GM19397 (cell line): ENCODE data around the gene ACP4.
"Not testable (repeated sequence)": the region's sequence is repeated elsewhere in the genome, so short reads cannot be mapped to it uniquely, and the experiment has no call there.

Experiments used
- ATAC-seq: cut with Tn5 transposase; IDR thresholded peaks from one replicate; pipeline ENCODE4 v1.9.1; 2021; ENCODE audit warnings: mild to moderate bottlenecking, moderate library complexity; ENCODE audit not compliant: unreplicated experiment

ACP4 gene

DNA sequence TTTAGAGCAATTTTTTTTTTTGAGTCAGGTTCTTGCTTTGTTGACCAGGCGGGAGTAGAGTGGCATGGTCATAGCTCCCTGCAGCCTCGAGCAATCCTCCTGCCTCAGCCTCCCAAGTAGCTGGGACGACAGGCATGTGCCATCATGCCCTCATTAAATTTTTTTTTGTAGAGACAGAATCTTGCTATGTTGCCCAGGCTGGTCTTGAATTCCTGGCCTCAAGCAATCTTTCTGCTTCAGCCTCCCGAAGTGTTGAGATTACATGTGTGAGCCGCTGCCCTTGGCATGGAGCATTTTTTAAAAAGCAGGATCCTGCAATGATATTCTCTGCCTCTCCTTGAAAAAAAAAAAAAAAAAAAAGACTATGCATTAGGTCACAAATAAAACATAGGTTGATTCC, 14.1 kb upstream of the ACP4 start:
- ATAC-seq = no peak

- ATAC-seq = no peak
These were observed 13.0 kb upstream of the ACP4 start for GRCh38 chr19:50777261-50777660.

DNA sequence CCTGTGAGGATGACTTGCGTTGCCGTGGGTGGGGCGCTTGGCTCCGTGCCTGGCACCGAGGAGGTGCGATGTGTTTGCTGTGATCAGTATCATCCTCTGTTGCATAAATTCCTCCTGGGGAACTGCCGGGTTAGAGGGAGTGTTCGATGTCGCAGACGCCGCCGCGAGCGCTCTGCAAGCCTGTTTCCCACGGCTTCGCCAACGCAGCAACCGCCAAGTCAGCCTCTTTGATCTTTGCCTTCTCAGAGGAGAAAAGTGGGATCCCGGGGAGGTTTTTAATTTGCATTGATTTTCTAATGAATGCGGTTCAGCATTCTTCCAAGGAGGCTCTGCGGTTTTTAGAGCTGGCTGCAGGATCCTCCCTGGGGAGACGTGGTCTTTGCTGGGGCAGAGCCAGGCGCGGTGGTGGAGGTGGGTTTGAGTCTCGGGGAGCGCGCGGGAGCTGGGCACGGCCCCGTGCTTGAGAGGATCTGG, 12.3 kb upstream of the ACP4 start:
- ATAC-seq = no peak

DNA sequence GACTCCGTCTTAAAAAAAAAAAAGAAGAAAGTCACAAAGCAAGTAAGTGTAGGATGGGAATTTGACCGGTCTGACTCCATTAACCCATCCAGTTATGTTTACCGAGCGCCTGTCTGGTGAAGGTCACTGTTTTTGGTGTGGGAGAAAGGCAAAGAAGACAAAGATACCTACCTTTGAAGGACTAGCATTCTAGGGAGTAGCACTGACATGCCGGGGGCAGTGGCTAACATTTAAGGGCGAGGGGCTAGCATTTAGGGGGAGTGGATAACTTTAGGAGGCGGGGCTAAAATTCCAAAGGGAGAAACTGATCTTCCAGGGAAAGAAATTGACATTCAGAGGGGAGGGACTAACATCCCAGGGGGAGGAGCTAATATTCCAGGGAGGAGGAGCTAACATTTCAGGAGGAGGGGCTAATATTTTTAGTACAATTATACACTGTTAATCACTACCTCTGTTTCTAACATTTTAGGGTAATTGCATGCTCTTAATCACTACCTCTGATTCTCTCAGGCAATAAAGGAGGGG, 11.2 kb upstream of the ACP4 start:
- ATAC-seq = no peak

GRCh38 chr19:50779504-50780457, 10.4 kb upstream of the ACP4 start:
- ATAC-seq = no peak

GRCh38 chr19:50780753-50781435, 9.3 kb upstream of the ACP4 start:
- no peak for ATAC-seq

DNA sequence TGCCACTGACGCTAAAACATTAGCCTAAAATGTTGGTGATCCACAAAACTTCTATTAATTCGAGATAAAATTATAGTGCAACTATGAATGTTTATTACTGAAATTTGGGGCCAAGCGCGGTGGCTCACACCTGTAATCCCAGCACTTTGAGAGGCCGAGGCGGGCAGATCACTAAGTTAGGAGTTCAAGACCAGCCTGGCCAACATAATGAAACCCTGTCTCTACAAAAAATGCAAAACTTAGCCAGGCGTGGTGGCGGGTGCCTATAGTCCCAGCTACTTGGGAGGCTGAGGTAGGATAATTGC, 6.4 kb upstream of the ACP4 start:
- not testable (repeated sequence) for ATAC-seq

- no peak for ATAC-seq
These were observed 5.5 kb upstream of the ACP4 start for GRCh38 chr19:50784710-50785109.

- ATAC-seq = no peak
These were observed 4.9 kb upstream of the ACP4 start for GRCh38 chr19:50785329-50785728.

DNA sequence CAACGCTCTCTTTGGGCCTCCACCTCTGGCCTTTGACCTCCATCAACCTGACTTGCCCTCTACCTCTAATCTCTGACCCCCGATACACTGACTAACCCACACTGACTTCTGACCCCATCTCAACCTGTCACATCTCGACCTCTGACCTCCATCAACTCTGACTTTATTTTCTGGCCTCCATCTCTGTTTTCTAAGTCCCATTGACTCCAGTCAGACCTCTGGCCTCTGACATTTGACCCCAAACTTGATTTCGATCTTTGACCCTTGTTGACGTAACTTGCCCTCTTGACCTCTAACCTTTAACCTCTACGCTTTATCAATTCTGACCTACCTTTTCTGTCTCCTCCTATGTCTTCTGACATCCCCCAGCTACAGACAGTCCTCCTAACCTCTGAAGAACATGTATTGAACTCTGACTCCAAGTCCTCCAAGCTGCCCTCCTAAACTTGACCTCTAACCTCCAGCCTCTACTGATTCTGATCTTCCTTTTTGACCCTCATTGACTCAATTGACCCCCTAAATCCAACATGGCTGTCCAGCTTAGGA, 780 bp downstream of the ACP4 start:
- no peak for ATAC-seq

DNA sequence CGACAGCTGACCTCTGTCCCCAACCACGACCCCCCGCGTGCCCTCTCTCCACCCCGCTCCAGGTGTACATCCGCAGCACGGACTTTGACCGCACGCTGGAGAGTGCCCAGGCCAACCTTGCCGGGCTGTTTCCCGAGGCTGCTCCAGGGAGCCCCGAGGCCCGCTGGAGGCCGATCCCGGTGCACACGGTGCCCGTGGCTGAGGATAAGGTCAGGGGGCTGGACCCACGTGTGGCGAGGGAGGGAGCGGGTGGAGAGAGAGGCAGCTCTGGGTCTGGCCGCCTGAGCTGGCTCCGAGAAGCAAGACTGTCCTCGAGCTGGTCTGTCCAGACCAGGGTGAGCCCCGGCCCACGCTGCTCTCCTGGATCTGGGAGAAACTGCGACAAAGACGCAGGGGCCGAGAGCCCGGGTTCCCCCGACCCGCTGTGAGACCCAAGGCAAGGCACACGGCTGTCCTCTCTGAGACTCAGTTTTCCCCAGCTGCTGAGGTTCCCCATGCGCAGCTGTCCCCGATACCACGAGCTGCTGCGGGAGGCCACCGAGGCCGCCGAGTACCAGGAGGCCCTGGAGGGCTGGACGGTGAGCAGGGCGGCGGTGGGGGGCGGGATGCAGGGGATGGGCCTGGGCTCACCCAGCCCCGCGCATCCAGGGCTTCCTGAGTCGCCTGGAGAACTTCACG, 1.5 kb downstream of the ACP4 start:
- ATAC-seq = no peak

DNA sequence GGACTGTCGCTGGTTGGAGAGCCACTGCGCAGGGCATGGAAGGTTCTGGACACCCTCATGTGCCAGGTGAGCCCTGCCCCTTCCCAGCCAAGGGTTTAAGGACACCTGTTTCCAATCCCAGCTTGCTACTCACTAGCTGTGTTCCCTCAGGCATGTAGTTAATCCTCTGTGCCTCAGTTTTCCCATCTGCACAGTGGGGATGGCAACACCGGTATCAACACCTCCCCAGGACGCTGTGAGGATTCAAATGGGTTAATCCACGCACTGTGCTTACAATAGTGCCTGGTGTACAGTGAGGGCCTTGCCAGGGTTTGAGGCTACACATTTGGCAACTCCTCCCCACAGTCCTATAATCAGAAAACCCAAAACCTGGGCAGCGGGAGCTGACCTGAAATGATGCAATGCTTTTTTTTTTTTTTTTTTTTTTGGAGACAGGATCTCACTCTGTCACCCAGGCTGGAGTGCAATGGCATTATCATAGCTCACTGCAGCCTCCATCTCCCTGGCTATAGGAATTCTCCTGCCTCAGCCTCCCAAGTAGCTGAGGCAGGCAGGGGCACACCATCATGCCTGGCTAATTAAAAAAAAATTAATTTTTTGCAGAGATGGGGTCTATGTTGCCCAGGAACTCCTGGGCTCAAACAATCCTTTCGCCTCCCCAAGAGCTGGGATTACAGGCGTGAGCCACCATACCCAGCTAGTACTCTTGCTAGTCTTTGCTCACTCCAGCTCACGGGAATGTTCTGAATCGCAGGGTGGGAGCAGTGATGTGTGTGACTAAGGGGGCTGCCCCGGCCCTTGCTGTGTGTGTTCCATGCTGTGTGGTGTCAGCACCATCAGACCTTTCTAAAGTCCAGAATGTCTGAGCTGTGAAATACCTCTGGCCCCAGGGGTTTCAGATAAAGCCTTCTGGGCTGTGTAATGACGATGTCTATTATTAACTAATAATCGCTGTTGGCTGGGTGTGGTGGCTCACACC, 2.3 kb downstream of the ACP4 start:
- ATAC-seq = no peak

GRCh38 chr19:50793558-50794065, 3.4 kb downstream of the ACP4 start:
- no peak for ATAC-seq

DNA sequence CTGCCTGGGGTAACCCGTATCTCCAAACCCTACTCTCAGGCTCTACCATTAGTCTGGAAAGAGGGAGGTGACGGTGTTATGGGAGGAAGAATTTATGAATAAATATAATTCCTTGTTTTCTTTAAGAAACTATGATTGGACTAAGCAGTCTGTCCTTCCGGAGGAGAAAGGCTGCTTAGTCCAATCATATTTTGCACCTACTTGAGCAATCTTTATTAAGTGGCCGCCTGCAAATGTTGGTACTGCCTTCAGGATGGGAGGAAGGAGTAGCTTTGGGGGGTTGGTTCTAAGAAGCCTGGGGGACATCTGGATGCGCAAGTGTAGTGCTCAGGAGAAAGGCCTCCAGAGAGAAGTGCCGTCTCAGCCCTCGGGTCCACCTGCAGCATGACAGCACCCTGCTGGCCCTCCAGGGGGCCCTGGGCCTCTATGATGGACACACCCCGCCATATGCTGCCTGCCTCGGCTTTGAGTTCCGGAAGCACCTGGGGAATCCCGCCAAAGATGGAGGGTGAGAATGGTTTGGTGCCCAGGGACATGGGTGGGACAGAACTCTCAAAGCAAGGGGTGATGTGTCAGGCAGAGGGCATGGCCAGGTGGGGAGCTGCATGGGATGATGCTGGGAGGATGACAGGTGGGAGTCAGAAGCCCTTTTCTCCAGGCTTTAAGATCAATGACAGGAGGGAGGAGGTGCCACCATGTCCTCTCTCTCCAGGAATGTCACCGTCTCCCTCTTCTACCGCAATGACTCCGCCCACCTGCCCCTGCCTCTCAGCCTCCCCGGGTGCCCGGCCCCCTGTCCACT, 4.1 kb downstream of the ACP4 start:
- ATAC-seq = no peak

GRCh38 chr19:50794876-50795663, 4.9 kb downstream of the ACP4 start:
- ATAC-seq = no peak

- ATAC-seq = no peak
These were observed 5.5 kb downstream of the ACP4 start for GRCh38 chr19:50795664-50796073.

DNA sequence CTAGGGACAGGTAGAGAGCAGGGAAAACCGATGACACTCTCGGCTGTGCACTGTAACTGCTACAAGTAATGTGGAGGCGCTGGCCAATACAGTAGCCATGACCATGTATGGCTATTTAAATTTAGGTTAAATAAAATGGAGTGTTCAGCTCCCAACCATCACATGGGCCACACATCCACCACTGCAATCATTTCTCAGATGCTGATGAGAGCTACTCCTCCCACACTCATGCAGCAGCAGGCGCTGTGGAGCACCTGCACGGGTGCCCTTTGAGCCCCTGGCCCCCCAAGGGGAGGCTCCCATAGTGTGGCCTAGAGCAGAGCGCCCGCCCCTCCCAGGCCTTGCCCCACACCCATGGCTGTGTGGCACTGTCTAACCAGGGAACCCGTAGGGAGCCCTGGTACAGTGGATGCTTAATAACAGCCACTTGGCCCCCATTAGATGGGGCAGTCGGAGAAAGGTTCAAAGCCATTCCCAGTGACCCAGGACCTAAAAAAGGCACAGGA, 6.0 kb downstream of the ACP4 start:
- ATAC-seq = no peak
